ENCODE measurements around the gene ASB10. TPM values are rescaled to one million over a fixed set of nuclear protein-coding genes. Genes with fewer than 3 reads are reported as not detected.

ASB10 gene
- total and polyA plus RNA-seq, 7 donors: not detected

DNA sequence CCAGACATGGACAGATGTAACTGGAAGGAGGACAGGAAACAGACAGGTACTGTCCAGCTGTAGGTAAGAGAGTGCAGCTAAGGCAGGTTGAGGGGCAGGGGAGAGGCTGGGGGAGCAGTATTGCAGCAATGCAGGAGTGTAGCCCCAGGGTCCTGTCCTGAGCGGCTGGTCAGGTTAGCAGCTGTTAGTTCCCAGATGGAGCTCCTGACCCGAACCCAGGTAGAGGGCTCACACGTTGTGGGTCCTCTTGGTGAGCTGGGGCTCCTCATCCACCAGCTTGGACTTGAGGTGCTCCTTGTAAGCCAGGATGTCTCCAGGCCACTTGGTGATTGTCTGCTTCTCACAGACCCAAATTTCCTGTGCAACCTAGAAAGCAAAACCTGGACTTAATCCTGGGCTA lies 26.8 kb upstream of the ASB10 start:
- H3K4me3 ChIP-seq: no peak overlapping the region
- TF ChIP-seq POLR2AphosphoS5 (IDR thresholded peaks at IDR 0.05) (no peak), EP300 (IDR thresholded peaks at IDR 0.05) (no peak), POLR2A (IDR thresholded peaks at IDR 0.05) (no peak)
- TF ChIP-seq, protein P1, sequence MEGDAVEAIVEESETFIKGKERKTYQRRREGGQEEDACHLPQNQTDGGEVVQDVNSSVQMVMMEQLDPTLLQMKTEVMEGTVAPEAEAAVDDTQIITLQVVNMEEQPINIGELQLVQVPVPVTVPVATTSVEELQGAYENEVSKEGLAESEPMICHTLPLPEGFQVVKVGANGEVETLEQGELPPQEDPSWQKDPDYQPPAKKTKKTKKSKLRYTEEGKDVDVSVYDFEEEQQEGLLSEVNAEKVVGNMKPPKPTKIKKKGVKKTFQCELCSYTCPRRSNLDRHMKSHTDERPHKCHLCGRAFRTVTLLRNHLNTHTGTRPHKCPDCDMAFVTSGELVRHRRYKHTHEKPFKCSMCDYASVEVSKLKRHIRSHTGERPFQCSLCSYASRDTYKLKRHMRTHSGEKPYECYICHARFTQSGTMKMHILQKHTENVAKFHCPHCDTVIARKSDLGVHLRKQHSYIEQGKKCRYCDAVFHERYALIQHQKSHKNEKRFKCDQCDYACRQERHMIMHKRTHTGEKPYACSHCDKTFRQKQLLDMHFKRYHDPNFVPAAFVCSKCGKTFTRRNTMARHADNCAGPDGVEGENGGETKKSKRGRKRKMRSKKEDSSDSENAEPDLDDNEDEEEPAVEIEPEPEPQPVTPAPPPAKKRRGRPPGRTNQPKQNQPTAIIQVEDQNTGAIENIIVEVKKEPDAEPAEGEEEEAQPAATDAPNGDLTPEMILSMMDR (IDR thresholded peaks at IDR 0.05): no peak
- DNase-seq: no peak
- intact Hi-C loops (cut with DNase I): no loop called here
- WGBS, 2 donors: 84 to 92% methylated on average over 3 of the region's 3 CpGs
- H3K27me3 ChIP-seq: no peaks in the 10 kb centered on the region
- peaks cover 42 to 67% (median 50%) of the 10 kb centered on the region in 4 donors for H3K36me3 ChIP-seq
- no peak overlapping the region for H3K27ac ChIP-seq
- H3K4me1 ChIP-seq: no peaks in the 10 kb centered on the region
- H3K9me3 ChIP-seq: no peaks in the 10 kb centered on the region

DNA sequence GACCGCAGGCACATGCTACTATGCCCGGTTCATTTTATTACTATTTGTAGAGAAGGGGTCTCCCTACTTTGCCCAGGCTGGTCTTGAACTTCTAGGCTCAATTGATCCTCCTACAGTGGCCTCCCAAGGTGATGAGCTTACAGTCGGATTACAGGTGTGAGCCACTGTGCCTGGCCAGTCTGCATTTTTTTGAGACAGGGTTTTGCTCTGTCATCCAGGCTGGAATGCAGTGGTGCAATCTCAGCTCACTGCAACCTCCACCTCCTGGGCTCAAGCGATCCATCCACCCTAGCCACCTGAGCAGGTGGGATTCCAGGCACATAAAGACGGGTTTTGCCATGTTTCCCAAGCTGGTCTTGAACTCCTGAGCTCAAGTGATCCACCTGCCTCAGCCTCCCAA lies 25.6 kb upstream of the ASB10 start:
- intact Hi-C loops (cut with DNase I): no loop called here
- Histone ChIP-seq H3K4me1 (no peaks in the 10 kb centered on the region), H3K9me3 (no peaks in the 10 kb centered on the region), H3K4me3 (no peak overlapping the region), H3K27ac (no peak overlapping the region), H3K27me3 (no peaks in the 10 kb centered on the region), H3K36me3 (peaks cover 30 to 55% (median 38%) of the 10 kb centered on the region in 4 donors)
- TF ChIP-seq POLR2A (IDR thresholded peaks at IDR 0.05) (no peak), POLR2AphosphoS5 (IDR thresholded peaks at IDR 0.05) (no peak), EP300 (IDR thresholded peaks at IDR 0.05) (no peak)
- TF ChIP-seq, protein P1 (IDR thresholded peaks at IDR 0.05): no peak
- DNase-seq: no peak
- 79 to 93% methylated on average over 5 of the region's 5 CpGs for WGBS, 2 donors

DNA sequence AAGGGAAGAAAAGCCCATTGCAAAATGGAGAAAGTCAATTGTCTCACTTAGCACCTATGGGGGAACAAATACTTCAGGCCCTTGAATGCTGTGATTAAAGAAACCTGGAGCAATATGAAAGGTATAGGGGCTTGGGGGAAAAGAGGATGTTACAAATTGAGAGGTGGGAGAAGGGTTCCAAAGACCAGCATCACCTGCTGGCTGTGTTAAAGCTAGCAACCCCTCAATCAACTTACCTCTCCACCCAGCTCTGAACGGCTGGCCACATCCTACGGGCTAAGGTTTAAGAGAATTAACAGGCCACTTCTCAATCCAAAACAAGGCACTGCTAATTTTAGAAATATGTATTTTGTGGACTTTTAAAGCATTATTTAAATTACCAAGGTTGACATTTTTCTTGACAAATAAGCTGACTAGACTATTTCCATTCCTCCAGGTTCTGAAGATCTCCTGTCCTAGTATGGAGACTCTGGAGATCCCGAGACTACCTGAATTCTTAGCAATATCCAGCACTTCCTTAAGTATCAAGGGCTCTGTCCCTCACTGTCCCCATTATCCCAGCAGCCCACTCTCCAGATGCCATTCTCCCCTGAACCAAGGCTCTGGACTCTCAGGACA lies 24.2 kb upstream of the ASB10 start:
- no peaks in the 10 kb centered on the region for H3K4me1 ChIP-seq
- intact Hi-C loops (cut with DNase I): no loop called here

DNA sequence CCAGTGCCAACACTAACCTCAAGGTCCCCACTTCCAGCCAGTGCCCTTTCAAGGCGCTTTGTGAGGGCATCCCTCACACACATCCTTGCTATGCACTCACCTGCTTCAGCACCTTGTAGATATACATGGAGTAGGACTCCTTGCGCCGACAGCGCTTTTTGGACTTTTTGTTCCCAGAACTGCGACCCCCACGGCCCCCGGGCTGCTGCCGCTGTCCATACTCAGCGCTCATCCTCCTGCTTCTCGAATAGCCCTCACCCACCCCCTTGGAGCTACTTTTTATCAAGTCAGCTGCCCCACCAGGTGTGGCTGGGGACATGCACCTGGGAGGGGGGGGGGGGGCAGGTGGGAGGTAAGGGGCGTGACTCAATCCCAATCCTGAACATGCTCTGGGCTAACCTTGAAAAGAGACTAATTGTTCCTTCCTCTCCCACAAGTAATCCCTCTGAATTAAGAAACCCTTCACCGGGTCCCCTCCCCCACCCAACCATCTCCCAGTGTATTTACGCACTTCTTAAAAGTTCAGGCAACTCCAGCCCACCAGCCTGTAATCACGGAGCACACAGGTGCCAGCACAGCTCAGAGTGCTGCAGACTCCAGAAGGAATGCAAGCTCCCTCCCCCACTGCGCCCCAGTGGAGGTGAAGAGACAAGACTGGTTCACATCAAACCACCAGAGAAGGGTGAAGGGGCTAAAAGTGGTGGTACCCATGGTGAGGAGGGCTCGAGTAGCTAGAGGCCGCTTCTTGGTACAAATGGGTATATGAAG lies 23.2 kb upstream of the ASB10 start, which contains the start of gene H2BK1:
H2BK1 (minus strand) TSS at position 402 of the 768 bp plus-strand sequence; CDS start at position 232, 170 bp downstream.
- H3K36me3 ChIP-seq: peaks cover 8 to 31% (median 15%) of the 10 kb centered on the region in 4 donors
- H3K4me1 ChIP-seq: no peaks in the 10 kb centered on the region
- no peak within 1 kb of the TSS for H3K4me3 ChIP-seq
- intact Hi-C loops (cut with DNase I): no loop called here
- H3K27ac ChIP-seq: no peak within 1 kb of the TSS
- H3K27me3 ChIP-seq: peaks cover 0 to 9% (median 0%) of the 10 kb centered on the region in 3 donors
- WGBS, 2 donors: 86 to 88% methylated on average over 17 of the region's 17 CpGs
- H3K9me3 ChIP-seq: no peaks in the 10 kb centered on the region
- no peak for TF ChIP-seq POLR2AphosphoS5 (IDR thresholded peaks at IDR 0.05)
- TF ChIP-seq EP300 (IDR thresholded peaks at IDR 0.05): no peak
- TF ChIP-seq, protein P1 (IDR thresholded peaks at IDR 0.05): no peak
- DNase-seq: no peak

More for the DNA sequence above, 24.2 kb upstream of the ASB10 start:
- DNase-seq: no peak
- H3K36me3 ChIP-seq: peaks cover 18 to 41% (median 25%) of the 10 kb centered on the region in 4 donors
- peaks cover 0 to under 1% (median 0%) of the 10 kb centered on the region in 3 donors for H3K27me3 ChIP-seq
- no peak overlapping the region for H3K4me3 ChIP-seq
- TF ChIP-seq POLR2AphosphoS5 (IDR thresholded peaks at IDR 0.05) (no peak), POLR2A (IDR thresholded peaks at IDR 0.05) (no peak), EP300 (IDR thresholded peaks at IDR 0.05) (no peak)
- TF ChIP-seq, protein P1 (IDR thresholded peaks at IDR 0.05): no peak
- no peak overlapping the region for H3K27ac ChIP-seq
- no peaks in the 10 kb centered on the region for H3K9me3 ChIP-seq
- 78 to 90% methylated on average over 3 of the region's 3 CpGs for WGBS, 2 donors

Measured in sigmoid colon (tissue), 7 donors.